Muscle of back (tissue), 13 donors: Measurements from ENCODE around the gene SRRT. TPM values are rescaled to one million over a fixed set of nuclear protein-coding genes. Genes with fewer than 3 reads are reported as not detected.
A peak's percentile ranks its signal among the peaks of the same experiment; 100 is the strongest.

ENCODE experiments used
- DNase-seq, 3 donors: peaks; one replicate each; pipeline versions ENCODE4 v3.0.0 to v3.0.0-alpha.2; 2013
- long read RNA-seq, 9 donors: transcript quantifications; one replicate each; lab custom pipeline, GENCODE V29; 2026
- polyA plus RNA-seq, 10 donors: library from polyadenylated mRNA; unstranded; fragments of 120-200 nt; gene quantifications; one replicate each; pipeline ENCODE4 v1.2.1, GENCODE V29; 2013; ENCODE audit not compliant: insufficient read length in 10 of 10

Gene SRRT, protein sequence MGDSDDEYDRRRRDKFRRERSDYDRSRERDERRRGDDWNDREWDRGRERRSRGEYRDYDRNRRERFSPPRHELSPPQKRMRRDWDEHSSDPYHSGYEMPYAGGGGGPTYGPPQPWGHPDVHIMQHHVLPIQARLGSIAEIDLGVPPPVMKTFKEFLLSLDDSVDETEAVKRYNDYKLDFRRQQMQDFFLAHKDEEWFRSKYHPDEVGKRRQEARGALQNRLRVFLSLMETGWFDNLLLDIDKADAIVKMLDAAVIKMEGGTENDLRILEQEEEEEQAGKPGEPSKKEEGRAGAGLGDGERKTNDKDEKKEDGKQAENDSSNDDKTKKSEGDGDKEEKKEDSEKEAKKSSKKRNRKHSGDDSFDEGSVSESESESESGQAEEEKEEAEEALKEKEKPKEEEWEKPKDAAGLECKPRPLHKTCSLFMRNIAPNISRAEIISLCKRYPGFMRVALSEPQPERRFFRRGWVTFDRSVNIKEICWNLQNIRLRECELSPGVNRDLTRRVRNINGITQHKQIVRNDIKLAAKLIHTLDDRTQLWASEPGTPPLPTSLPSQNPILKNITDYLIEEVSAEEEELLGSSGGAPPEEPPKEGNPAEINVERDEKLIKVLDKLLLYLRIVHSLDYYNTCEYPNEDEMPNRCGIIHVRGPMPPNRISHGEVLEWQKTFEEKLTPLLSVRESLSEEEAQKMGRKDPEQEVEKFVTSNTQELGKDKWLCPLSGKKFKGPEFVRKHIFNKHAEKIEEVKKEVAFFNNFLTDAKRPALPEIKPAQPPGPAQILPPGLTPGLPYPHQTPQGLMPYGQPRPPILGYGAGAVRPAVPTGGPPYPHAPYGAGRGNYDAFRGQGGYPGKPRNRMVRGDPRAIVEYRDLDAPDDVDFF
- polyA plus RNA-seq = 100 to 1,000 TPM in 3 of 10 donors, 10 to 100 TPM in 7; 76.6 to 115 (median 94.7) TPM
- long read RNA-seq, donor 1, partial matches to known transcripts = 0 of 8 reads
- long read RNA-seq, donor 1, other reads (novel, unspliced or antisense) = 0 of 8 reads
- long read RNA-seq, donor 2, partial matches to known transcripts = 45 of 57 reads
- long read RNA-seq, donor 2, other reads (novel, unspliced or antisense) = 8 of 57 reads
- long read RNA-seq, donor 3 = 0 reads
- long read RNA-seq, donor 4, partial matches to known transcripts = 38 of 104 reads
- long read RNA-seq, donor 4, other reads (novel, unspliced or antisense) = 61 of 104 reads
- long read RNA-seq, donor 5, partial matches to known transcripts = 0 of 4 reads
- long read RNA-seq, donor 5, other reads (novel, unspliced or antisense) = 0 of 4 reads
- long read RNA-seq, donor 6, partial matches to known transcripts = 73 of 85 reads
- long read RNA-seq, donor 6, other reads (novel, unspliced or antisense) = 7 of 85 reads
- long read RNA-seq, donor 7, partial matches to known transcripts = 7 of 11 reads
- long read RNA-seq, donor 7, other reads (novel, unspliced or antisense) = 0 of 11 reads
- long read RNA-seq, donor 8, partial matches to known transcripts = 5 of 8 reads
- long read RNA-seq, donor 8, other reads (novel, unspliced or antisense) = 0 of 8 reads
- long read RNA-seq, donor 9 = 0 reads

DNA sequence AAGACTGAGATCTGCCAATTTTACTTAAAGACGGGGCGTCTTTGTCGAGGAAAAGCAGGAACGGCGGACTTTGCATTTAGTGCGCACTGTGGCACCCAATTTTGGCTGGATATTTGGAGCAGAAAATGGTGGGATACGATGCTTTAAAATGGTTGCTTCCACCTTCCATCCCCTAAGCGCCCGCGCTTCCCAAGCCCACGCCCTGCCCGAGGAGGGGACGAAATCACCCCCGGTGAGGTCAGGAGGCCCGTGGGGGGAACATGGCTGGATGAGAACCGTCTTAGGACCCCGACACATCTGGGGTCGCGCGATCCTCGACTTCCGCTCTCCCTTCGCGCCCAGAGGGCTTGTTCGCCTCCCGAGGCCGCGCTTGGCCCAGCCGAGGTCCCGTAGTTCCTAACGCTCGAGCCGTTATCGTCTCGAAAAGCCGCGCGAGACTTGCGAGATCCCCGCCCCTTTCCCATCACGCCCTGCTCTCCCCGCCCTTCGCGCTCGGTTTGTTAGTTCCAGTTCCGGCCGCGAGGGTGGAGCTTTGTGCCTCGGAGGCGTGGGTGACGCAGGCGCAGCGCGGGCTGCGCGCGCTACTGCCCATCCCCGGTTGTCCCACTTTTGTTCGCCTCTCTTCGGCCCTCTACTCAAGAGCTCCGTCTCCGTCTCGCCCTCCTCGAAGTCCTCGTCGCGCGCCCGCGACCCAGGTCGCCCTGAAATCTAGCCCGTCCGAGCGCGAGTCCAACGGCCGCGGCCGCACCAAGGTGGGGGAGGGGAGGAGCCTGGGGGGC, at the start of gene SRRT:
Gene SRRT, plus strand, starts transcription at position 527 of the 779 bp plus-strand sequence. CDS start 488 bp downstream, outside the sequence.
- DNase-seq = peak; percentile 99

DNA sequence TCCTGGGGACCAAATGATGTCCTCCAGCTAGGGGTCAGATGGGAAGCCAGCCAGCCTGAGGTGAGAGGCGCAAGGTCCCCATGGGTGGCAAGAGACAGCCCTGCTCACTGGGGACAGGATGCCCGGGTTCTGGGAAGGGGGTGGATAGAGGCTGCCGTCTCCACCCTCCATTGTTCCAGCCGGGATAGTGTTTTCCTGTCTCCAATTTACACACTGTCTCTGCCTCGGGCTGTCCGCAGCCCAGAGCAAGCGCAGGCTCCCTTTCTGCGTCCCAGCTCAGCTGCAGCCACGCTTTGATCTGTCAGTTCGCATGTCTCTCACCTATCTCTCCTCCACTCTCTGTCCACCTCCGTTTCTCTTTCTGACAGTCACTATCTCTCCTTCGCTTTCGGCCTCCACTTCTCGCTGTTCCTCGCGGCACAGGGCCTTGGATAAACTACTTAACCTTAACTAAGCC, 49.7 kb upstream of the SRRT start:
- DNase-seq = peak in 1 of 3 donors; percentile 64

DNA sequence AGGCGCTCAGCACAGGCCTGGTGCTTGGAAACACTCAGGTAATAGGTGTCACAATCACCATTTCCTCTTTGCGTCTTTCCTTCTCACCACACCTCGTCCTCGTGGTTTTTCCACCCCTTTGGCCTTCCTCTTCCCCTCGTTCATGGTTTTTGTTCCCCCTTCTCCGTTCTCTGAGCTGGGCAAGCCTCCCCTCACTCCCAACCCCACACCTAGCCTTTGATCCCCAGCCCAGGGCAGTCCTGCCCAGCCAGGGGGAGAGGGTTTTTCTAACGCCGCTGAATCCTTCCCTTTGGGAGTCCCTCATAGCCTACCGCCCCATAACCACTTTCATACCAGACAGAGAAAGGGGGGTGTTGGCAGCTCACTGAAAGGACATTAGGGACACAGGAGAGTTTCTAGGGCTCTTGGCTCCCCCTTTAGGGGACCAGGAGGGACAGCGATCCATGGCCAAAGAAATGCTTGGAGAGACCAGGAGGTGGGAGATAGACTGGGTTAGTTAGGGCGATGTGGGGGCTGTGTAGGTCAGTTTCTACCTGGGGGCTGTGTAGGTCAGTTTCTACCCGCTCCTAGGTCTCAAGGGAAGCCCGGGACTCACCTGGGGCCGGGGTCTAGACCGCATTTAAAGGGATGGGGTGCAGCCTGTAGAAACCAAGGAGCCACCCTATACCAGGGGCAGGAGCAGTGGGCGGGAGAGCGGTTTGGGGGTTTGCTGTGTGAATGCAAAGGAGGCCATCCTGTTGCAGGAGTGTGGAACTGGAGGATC, 49.0 kb upstream of the SRRT start:
- peak in 1 of 3 donors; percentile 64 for DNase-seq

DNA sequence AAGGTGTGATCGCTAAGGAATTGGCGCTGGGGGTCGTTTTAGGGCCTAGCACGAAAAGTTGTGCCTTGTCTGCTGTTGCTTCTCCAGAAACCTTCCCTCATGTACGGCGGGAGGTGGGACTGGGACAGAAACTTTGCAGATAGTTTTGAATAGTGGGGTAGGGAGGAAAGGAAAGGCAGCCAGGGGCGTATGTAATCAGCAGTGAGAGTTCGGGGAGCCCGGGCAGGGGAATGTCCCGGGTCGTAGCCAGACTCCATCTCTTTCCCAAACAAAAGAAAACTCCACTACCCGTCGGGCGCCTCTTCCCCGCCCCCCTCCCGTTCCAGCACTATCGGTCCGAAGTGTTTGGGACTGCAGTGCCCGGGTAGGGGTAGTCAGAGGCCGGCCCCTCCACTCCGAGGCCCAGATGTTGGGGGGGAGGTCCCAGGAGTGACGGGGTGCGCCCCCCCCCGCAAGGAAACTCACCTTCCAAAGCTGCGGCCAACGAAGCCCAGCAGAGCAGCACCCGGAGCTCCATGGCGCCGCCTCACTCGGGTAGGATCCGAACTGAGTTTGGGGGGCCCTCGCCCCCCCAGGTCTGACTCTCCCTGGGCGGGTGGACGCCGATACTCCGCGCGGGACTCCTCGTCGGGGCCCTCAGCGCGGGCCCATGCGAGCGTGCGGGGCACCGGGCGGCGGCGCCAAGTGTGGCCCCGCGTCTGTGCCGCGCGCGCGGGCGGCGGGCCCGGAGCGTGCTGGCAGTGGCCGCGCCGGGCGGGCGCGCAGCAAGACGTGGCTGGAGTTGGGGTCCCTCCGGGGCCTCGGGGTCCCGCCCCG, 48.2 kb upstream of the SRRT start:
- DNase-seq = peak in 2 of 3 donors; percentile 24 to 74

DNA sequence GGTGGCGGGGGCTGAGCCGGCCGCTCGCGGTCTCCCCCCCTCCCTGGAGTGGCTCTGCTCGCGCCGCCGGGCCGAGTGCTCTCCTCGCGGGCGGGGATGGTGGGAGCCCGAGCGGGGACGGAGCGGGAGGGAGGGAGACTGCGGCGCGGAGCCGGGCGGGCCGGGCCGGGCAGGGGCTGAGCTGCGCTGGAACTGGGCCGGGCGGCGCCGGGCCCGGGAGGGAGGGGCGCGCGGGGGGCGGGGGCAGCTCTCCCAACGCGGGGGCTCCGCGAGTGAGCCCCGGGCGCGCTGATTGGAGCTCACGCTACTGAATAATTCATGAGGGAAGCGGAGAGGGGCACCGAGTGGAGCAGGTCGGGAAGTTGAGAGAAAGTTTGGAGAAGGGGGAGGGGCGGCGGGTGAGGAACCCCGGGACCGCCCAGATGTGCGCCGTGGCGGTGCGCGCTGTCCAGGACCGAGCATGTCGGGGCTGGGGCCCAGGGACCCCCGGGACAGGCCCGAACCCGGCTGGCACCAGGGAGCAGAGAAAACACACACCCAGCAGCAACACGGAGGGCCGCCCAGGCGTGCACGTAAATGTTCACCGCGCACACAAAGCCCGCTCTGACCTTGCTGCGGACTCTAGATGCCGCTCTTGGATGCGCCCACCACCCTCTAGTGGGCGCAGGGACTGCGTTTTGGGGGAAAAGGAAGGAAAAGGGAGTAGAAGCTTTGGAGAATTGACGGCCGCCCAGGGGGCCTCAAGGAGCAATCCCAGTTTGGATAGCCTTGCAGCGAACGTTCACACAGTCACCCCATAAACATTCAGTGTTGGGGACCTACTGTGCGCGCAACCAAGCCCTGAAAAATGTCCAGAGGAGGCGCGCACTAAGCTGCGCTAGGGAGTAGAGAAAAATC, 47.3 kb upstream of the SRRT start, which contains the start of gene EPHB4:
Gene EPHB4, minus strand, starts transcription at position 194 of the 897 bp plus-strand sequence. CDS start 493 bp downstream, outside the sequence.
- peak; percentile 90 to 97 (median 92) for DNase-seq

DNA sequence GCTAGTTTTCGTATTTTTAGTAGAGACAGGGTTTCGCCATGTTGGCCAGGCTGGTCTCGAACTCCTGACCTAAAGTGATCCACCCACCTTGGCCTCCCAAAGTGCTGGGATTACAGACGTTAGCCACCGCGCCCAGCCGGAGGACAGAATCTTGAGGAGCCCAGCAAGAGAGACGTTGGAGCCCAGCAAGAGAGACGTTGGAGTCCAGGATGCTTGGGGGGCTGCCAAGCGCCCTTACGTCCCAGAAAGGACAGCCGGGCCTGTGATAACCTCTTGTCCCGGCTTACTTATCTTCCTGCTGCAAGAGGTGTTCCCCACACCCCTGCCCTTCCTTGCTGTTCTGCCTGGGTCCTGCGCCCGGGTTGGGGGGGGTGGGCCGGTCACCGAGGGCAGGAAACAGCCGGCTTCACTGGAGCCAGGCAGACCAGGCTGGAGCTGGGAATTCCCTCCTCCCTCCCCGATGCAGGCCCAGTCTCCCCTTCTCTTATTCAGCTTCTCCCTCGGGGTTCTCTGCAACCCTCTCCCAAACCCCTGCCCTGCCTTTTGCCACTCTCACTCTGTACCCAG, 45.7 kb upstream of the SRRT start:
- peak in 2 of 3 donors; percentile 34 to 65 for DNase-seq

DNA sequence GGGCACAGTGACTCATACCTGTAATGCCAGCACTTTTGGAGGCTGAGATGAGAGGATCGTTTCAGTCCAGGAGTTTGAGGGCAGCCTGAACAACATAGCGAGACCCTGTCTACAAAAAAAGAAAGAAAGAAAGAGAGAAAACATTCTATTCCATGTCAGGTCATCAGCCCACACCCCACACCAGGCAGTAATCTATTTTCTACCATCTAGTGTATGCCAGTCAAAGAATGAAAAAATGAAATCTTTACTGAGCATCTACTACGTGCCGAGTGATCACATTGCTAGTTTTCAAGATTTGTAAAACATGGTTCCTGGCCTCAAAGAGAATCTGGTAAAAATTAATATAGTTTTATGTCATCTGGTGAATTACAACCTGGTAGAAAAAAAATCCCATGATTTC, 44.5 kb upstream of the SRRT start:
- DNase-seq = no peak

DNA sequence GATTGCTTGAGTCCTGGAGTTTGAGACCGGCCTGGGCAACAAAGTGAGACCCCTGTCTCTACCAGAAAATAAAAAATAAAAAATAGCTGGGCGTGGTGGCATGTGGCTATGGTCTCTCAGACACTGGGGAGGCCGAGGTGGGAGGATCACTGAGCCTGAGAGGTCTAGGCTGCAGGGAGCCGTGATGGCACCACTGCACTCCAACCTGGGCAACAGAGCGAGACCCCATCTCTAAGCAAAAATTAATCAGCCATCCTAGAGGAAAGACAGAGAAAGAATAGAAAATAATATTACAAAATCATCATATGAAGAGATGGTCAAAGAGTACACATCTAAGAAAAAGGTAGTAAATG, 42.6 kb upstream of the SRRT start:
- DNase-seq = no peak

DNA sequence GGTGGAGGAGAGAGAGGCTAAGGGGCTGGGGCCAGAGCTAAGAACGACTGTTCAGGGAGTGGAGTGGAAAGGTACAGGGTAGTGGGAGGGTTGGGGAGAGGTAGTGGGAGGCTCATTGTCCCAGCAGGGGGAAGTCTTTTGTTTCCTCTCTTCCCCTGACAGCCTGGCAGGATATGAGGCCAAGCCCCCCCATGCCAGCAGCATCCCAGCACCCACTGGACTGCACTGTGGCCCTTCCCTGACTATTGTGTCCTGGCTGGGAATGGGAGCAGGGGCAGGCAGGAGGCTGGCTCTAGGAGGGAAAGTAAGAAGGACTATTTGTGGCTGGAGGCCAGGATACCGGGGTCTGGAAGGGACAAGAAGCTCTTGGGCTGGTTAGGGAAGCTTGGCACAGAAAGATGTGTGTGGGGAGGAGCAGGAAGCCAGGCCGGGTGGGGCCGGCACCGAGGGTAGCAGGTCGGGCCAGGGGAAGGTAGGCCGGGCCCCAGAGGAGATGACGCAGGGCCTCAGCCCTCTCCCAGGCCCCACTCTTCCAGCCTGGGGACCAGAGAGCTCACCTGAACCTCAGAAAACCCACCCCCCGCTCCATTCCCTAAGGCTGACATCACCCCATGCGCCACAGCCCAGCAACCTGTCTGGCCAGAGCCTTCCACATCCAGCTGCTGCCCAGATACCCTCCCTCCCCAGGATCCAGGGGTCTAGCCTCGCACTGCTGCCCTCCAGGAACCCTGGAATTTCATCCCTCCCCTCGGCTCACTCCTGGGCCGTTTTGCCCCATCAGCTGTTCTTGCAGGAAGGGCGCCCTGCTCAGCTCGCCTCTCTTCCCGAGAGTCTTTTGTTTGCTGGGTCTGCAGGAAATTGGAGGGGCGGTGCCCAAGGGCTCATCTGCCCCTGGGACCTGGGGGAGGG, 38.7 kb upstream of the SRRT start:
- peak in 2 of 3 donors; percentile 22 to 65 for DNase-seq

DNA sequence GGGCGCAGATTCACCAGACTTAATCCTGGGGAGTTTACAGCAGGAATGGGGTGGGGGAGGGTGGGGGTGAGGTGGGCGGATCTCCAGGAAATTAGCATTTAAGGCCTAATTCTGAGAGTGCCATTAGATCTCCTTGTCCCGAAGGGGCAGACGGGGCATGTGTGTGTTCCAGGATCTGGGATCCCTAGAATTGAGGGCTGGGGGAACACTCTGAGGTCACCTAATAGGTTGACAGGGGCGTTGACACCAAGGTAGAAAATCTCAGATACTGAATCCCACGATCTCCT, 38.1 kb upstream of the SRRT start:
- no peak for DNase-seq

DNA sequence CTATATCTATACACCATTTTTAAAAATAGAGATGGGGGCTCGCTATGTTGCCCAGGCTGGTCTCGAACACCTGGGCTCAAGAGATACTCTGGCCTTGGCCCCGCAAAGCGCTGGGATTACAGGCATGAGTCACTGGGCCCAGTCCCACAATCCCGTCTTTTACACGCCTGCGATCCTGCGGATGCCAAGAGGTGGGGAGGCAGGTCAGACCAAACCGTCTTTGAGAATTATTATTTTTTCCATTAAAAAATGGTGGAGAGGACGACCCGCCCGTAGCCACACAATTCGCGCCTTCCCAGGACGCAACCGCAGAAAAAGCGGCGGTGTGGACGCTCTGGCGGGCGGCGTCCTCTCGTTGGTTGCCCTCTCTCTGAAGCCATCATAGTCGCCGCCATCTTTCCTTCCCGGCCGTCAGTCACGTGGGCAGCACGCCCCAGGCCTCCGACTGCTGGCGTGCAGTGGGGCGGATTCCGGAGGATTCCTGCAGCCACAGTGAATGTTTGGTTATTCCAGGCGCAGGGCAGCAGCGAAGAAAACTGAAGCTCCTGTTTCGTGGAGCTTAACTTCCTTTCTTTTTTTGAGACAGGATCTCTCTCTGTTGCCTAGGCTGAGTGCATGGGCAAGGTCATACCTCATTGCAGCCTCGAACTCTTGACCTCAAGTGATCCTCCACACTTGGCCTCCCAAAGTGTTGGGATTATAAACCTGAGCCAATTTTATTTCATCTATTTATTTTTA, 37.6 kb upstream of the SRRT start:
- peak; percentile 91 to 97 (median 94) for DNase-seq

DNA sequence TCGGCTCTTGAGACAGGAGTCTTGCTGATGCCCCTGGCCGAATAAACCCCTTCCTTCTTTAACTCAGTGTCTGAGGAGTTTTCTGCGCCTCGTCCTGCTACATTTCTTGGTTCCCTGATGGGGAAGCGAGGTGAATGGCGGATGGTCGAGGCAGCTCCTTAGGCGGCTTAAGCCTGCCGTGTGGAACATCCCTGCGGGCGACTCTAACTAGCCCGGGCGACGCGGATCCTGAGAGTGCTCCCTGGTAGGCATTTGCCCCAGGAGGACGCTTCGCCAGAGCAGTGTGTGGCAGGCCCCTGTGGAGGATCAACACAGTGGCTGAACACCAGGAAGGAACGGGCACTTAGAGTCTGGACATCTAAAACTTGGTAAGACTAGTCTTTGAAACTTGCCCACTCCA, 35.5 kb upstream of the SRRT start:
- DNase-seq = no peak

DNA sequence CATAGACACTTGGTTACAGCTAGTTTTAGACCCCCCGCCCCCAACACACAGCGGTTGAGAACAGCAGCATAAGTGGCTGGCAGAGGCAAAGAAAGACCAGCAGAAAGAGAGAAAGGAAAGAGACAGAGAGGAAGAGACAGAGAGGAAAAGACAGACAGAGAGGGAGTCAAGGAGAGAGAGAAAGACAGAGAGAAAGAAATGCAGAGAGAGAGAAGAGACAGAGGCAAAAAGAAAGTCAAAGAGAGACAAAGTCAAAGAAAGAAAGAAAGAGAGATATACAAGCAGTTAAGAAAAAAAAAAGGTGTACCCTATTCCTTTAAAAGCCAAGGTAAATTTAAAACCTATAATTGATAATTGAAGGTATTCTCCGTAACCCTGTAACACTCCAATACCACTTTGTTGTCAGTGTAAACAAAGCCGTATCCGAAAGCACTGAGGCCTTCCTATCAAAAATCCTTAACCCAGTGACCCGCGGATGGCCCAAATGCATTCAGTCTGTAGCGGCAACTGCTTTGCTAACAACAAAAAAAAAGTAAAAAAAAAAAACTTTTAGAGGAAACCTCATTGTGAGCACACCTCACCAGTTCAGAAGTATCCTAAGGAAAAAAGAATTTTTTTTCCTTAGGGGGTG, 34.3 kb upstream of the SRRT start:
- DNase-seq = no peak

DNA sequence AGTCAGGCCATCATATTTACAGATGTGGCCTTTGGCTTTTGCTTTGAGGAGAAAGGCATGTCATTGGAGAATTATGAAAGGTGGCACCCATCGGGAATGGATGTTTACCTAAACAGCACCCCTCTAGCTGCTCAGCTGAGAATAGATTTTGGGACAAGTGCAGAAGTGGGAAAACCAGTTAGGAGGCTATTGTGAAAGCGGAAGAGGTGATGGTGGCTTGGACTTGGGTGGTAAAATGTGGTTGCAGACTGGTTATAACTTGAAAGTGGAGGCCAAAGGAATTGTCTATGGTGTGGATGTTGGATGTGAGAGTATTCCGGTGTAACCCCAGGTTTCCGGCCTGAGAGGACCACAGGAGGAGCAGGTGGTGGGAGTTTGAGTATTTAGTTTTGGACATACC, 27.5 kb upstream of the SRRT start:
- no peak for DNase-seq
